HG02759 (cell line): ENCODE results near the gene EIF4E1B.
A peak's percentile ranks its signal among the peaks of the same experiment; 100 is the strongest.

Source experiments
- ATAC-seq: cut with Tn5 transposase; IDR thresholded peaks from one replicate; pipeline ENCODE4 v1.9.1; 2021; ENCODE audit warnings: mild to moderate bottlenecking, moderate library complexity; ENCODE audit not compliant: unreplicated experiment

Gene EIF4E1B

DNA sequence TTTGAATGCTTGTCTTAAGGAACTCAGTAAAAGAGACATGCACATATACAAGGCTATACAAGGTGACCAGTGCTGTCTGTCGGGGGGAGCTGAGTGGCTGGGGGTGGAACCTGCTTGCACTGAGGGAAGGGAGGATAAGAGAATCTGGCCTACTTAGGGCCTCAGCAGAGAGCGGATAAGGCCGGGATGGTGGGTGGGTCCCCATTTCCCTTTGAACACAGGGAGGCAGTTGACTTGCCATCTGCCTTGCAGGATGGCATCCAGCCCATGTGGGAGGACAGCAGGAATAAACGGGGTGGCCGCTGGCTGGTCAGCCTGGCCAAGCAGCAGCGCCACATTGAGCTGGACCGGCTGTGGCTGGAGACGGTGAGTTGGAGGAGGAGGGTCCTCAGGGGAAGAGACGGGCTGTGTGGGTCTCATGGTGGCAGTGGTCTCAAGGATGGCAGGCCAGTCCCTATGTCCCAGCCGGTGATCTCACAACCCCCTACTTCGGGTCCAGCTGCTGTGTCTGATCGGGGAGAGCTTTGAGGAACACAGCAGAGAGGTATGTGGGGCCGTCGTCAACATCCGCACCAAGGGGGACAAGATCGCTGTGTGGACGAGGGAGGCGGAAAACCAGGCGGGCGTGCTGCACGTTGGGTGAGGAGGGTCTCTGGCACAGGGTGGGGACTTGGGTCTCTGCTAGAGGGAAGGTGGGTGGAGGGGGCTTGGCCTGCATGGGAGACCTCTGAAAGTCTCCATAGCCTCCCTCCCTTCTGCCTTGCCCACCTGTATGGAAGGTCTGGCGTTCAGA lies 14.6 kb downstream of the EIF4E1B start:
- ATAC-seq, result no peak

DNA sequence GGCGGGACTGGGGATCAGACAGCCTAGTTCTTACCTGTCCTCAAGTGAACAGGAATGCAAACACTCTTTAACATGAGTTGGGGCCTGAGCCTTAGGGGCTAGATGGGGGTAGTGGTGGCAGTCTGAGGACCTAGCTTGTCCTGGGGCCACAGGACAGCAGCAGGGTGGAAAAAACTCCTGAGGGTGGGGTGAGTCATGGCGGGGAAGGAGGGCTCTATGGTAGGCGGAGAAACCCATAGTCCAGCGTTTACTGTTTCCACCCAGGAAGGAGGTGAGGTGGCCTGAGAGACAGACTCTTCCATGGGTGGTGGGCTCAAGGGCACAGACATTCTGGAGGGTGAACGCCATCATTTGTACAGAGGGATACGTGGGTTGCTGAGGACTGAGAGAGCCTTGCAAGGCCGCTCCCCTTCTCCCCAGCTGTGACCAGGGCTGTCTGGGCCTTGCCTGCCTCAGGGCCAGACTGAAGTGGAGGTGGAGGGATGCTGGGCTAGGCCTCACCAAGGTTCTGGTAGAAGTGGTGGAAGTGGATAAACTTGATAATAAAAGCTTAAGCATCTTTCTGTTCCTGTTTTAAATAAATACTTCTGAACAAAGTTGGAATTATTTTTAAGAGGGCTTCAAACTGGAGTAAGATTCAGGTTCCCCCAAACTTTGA lies 15.7 kb downstream of the EIF4E1B start:
- ATAC-seq, result no peak

GRCh38 chr5:176646707-176647029 lies 16.2 kb downstream of the EIF4E1B start:
- peak; percentile 3 for ATAC-seq

DNA sequence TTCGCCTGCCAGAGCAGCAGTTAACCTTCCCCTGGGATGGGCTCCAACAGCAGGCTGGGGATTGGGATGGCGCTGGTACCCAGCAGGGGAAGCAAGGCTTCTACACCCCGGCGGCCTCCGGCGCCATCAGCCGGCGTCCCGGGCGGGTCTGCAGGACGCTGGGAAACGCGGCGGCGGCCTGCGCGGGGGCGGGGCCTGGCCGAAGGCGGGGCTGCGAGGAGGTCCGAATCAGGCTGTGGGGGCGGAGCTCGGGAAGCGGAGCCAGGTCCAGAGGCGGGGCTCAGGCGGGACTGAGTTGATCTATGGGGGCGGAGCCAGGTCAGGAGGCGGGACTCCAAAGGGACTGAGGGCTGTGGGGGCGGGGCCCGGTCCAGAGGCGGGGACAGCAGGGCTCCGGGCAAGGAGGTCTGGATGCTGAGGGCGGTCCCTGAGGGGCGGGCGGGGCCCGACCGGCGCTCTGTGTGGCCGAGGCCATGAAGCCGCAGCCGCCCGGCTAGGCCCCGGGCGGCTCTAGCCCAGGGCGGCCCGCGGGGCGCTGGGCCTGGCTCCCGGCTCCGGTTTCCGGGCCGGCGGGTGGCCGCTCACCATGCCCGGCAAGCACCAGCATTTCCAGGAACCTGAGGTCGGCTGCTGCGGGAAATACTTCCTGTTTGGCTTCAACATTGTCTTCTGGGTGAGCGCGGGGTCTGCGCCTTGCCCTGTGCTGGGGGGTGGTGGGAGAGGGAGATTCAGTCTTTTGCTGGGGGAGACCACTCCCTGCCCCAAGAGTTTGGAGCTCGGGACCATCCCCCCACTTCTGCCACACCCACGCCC lies 16.8 kb downstream of the EIF4E1B start, which contains the start of gene TSPAN17:
TSS of gene TSPAN17 (plus strand) at position 455 of the 813 bp plus-strand sequence. CDS start at position 587, 132 bp downstream.
- peak; percentile 93 for ATAC-seq

DNA sequence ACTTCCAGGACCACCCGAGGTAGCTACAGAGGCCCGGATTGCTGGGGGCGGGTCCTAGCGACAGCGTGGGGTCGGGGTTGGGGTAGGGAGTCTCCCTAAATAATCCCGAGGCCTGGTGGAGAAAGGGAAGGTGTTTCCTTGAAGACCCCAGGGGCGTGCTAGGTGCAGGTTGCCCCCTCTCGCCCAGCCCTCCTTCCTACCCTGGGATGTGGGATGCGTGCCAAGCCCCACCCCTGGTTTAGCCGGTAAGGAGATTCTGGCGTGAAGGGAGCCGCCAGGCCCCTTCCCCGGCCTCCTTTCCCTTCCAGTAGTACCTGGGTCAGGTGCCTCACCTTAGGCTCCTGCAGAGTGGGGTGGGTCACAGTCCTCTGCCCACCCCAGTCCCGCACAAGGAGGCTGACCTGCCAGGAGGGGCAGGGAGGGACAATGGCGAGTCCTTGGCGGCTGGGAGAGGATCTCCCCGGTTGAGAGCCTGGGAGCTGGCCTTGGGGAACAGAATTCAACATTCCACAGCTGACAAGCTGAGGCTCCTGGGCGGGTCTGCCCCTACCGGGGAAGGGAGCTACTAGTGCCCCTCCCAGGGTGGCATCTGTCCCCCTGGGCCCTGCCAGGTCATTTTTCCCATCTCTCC lies 17.5 kb downstream of the EIF4E1B start:
- ATAC-seq, result no peak

GRCh38 chr5:176648474-176649194 lies 18.2 kb downstream of the EIF4E1B start:
- no peak for ATAC-seq

DNA sequence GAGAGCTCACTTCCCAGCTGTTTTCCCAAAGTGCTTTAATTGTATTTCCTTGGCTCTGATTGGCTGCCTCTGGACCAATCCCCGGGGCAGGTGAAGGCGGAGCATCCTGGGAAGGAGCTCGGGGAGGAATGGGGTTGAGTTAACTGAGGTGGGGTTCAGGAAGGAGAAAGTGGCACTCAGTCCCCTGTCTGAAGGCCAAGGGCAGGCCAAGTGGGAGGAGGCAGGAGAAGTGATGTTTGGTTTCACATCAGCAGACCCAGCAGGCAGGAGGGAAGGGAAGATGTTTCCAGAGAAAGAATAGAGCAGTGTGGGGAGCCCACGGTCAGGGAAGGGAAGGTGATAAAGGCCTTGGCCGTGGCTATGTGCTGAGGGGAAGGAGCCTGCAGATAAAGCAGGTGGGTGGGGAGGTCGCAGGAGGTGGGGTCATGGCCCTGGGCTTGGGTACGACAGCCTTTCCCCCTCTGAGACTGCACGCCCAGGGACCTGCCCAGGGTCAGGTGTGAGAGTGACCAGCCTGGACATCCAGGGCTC lies 19.9 kb downstream of the EIF4E1B start:
- ATAC-seq, result no peak

DNA sequence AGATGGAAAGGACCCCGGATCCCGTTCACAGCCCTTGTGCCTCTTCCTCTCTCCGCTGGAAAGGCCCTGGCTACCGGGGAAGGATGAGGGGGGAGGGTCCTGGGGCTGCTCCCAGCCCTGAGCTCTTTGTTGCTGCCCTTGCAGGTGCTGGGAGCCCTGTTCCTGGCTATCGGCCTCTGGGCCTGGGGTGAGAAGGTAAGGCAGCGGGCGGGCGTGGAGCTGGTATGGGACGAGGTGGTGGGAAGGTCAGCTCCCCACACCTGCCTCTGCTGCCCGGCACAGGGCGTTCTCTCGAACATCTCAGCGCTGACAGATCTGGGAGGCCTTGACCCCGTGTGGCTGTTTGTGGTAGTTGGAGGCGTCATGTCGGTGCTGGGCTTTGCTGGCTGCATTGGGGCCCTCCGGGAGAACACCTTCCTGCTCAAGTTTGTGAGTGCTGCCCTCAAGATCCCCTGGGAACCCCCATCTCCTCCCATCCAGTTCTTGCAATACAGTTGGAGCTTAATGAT lies 21.1 kb downstream of the EIF4E1B start:
- ATAC-seq, result no peak

GRCh38 chr5:176652136-176652535 lies 21.7 kb downstream of the EIF4E1B start:
- ATAC-seq, result no peak

- ATAC-seq, result peak; percentile 44
Observed at GRCh38 chr5:176653401-176654385, 23.2 kb downstream of the EIF4E1B start.

DNA sequence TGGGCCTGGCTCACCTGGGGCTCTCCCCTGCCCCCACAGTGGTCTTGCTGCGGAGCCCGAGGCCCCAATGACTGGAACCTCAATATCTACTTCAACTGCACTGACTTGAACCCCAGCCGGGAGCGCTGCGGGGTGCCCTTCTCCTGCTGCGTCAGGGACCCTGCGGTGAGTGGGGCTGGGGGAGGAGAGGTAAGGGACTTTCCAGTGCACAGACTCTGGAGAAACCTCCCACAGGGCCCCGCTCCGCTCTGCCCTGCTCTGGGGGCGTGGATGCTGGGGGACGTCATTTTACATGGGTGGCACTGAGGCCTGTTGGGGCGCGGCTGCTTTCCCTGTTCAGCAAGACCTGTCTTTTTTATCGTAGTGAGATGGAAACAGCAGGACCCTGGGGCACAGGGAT lies 24.4 kb downstream of the EIF4E1B start:
- no peak for ATAC-seq

DNA sequence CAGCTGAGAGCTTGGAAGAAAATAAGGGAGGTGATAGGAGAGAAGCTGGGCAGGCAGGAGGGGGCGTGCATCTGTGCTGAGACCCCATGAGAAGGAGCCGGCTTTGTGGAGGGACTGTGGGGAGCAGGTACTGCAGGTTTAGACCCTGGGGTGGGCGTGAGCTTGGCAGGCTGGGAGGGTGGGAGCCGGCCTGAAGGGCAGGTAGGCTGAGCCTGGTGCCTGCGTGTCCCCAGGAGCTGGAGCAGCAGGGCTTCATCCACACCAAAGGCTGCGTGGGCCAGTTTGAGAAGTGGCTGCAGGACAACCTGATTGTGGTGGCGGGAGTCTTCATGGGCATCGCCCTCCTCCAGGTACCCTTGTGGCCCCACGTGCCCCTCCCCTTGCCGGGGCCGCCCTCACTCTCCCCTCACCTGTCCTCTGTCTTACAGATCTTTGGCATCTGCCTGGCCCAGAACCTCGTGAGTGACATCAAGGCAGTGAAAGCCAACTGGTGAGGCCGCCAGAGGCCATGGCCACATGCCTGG lies 26.1 kb downstream of the EIF4E1B start:
- no peak for ATAC-seq

DNA sequence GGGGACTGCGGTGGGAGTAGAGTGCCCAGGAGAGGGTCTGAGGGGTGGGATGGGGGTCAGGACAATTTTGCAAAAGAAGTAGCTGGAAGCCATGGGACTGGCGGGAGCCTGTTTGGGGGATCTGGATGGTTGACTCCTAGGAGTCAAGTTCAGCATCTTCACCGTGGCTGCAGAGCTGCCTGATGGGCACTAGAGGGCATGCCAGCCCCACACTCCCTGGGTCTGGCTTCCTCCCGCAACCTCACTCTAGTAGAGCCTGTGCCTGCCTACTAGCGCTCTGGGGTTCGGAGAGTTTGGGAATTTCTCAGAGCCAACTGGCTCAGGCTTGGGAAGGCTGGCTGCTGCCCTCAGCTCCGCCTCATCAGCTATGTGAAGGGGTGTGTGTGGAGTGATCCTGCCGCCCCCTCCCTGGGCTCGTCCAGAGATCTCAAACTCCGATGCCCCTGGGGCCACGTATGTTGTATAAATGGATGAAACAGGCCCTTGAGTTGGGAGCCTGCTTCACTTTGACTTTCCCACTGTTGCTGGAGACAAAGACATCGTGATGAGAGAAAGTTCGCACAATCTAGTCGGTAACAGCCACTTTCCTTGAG lies 27.6 kb downstream of the EIF4E1B start:
- ATAC-seq, result peak; percentile 41

DNA sequence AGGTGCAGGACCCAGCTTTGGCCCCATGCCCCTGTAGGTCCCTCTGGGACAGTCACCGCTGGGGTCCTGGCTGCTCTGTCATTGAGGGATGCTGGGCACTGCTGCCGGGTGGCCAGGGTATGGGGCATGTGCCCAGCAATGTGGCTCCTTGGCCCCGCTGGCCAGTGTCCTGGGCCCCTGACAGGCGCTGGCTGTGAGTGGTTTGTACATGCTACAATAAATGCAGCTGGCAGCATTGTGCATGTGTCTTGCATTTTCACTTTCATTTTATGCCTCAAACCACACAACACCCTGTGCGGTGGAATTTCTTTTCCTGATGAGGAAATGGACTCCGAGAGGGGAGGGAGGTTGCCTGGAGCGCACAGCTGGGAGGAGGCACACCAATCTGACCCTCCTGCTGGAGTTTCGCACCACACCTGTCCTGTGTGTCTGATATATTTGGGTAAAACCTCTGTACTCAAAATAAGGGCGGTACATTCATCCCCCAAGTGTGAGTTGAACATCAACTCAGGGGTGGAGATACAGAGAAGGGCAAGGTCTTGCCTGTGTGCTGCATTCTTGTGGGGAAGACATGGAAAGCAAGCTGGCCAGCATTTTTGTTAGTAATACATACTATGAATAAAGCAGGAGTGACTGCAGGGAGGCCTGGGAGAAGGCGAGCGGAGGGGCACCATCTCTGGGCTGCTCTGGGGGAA lies 28.5 kb downstream of the EIF4E1B start:
- no peak for ATAC-seq

DNA sequence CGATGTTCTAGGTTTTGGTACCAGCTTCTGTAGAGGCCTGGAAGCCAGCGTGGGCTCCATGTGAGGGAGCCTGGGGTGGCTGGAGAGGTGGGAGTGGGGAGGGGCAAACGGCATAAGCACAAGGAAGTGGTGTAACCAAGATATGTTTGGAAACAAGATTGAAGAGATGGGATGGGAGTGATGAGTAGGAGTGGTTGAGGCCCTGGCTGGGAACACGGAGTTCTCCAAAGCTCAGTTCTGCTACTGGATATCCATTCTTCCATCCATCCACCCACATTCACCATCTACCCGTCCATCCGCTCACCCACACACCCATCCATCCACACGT lies 29.0 kb downstream of the EIF4E1B start:
- no peak for ATAC-seq

DNA sequence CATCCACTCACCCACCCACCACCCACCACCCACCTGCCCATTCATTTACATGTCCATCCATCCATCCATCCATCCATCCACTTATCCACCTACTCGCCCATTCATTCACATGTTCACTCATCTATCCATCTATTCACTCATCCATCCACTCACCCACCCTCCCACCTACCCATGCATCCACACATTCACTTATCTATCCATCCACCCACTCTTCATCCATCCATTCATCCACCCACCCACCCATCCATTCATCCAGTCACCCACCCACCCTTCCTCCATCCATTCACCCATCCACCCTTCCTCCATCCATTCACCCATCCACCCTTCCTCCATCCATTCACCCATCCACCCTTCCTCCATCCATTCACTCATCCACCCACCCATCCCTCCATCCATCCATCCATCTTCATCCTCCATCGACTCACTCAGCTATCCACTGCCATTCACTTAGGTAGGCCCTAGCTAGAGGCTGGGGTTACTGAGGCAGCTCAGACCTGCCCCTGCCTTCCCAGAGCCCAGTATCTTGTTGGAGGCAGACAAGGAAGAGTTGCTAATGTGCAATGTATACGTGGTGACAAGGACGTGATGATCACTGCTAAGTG lies 29.5 kb downstream of the EIF4E1B start:
- ATAC-seq, result no peak

DNA sequence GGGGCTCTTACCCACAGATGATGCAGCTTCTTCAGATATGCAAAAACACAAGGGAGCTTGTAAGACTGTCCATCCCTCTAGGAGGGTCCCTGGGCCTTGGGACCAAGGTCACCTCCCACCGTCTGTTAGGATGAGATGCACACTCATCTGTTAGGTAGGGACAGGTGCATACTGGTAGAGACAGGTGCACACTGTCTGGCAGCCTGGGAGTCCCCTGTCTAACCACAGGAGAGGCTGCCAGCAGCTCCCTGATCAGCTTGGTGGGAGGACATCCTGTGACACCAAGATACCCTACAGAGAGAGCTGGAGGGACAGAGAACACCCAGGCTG lies 30.0 kb downstream of the EIF4E1B start:
- ATAC-seq, result peak; percentile 33
